Epithelial cell of esophagus (primary cell): ENCODE measurements around the gene EVA1B.

Source experiments
- DNase-seq: peaks from one replicate; pipeline ENCODE4 v3.0.0; 2010; ENCODE audit warnings: low read depth
- H3K4me3 ChIP-seq: 2 replicates; pipeline ENCODE4 v1.5.1; 2011; ENCODE audit warnings: mild to moderate bottlenecking, low read length, control low read depth
- CTCF ChIP-seq: IDR thresholded peaks from 2 replicates; pipeline ENCODE4 v1.5.1; 2011; ENCODE audit warnings: low read depth, mild to moderate bottlenecking, low read length, control low read depth, inconsistent platforms; ENCODE audit not compliant: insufficient read depth; ENCODE audit errors: missing control alignments

Gene EVA1B

DNA sequence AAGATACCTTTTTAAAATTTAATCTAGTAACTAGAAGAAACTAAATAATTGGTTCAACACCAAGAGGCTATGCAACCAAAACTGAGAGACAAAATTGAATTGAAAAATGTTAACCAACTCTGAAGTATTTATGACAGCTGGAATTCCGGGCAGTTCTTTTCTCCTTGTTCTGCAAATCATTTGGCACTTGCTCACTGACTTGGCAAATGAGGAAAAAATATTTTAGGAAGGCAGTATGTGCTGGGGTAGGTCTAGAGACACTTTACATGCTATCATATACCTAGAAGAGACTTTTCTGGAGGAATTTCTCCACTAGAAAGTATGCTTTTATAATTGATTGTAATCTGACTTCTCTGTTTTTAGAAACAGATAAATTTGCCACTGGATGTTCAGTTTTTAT lies 39.4 kb downstream of the EVA1B start:
- DNase-seq, result no peak
- TF ChIP-seq CTCF, result no peak

GRCh38 chr1:36279789-36280296 lies 43.6 kb downstream of the EVA1B start:
- no peak overlapping the region for H3K4me3 ChIP-seq
- TF ChIP-seq CTCF, result no peak
- no peak for DNase-seq

More for the DNA sequence above, 39.4 kb downstream of the EVA1B start:
- no peak overlapping the region for H3K4me3 ChIP-seq

GRCh38 chr1:36279110-36279788 lies 44.2 kb downstream of the EVA1B start:
- TF ChIP-seq CTCF, result no peak
- no peak for DNase-seq
- H3K4me3 ChIP-seq, result no peak overlapping the region

DNA sequence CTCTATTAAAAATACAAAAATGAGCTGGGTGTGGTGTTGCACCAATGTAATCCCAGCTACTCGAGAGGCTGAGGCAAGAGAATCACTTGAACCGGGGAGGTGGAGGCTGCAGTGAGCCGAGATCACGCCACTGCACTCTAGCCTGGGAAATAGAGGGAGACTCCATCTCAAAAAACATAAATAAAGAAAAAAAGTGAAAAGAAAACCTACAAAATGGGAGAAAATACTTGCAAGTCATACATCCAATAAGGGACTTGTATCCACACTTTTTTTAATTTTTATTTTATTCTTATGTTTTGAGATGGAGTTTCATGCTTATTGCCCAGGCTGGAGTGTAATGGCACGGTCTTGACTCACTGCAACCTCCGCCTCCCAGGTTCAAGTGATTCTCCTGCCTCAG lies 46.8 kb downstream of the EVA1B start:
- H3K4me3 ChIP-seq, result no peak overlapping the region
- DNase-seq, result no peak
- TF ChIP-seq CTCF, result no peak

GRCh38 chr1:36274201-36274600 lies 49.2 kb downstream of the EVA1B start:
- no peak for TF ChIP-seq CTCF
- DNase-seq, result no peak
- H3K4me3 ChIP-seq, result no peak overlapping the region

DNA sequence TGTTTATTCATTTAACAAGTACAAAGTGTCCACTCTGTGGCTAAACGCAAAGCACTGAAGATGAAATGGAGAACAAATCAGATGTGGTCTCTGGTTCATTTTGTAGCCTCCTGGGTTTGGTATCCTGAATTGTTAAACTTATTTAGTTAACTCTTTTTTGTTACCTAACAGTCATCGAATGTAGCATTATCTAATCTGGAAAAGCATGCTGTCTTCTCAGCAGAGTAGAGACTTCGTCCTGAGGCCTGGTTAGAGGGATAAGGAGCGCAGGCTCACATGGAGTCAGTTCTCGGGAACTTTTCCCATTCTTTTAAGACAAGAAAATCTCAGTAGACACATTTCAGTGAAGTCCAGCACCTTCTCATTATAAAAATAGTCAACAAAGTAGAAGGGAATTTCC lies 50.4 kb downstream of the EVA1B start:
- H3K4me3 ChIP-seq, result no peak overlapping the region
- TF ChIP-seq CTCF, result no peak
- DNase-seq, result no peak
